HEK293T (cell line): Measurements from ENCODE around the gene MAN1C1.

ENCODE experiments used
- FOXM1 ChIP-seq: fragments of 450-650 bp; IDR thresholded peaks from 2 replicates; pipeline ENCODE4 v1.6.1; 2017; ENCODE audit warnings: mild to moderate bottlenecking, borderline replicate concordance
- NFRKB ChIP-seq: fragments of 450-650 bp; IDR thresholded peaks from 2 replicates; pipeline ENCODE4 v1.6.1; 2016; ENCODE audit warnings: mild to moderate bottlenecking, moderate library complexity
- SP1 ChIP-seq: fragments of 450-650 bp; IDR thresholded peaks from 2 replicates; pipeline ENCODE4 v1.6.1; 2017

DNA sequence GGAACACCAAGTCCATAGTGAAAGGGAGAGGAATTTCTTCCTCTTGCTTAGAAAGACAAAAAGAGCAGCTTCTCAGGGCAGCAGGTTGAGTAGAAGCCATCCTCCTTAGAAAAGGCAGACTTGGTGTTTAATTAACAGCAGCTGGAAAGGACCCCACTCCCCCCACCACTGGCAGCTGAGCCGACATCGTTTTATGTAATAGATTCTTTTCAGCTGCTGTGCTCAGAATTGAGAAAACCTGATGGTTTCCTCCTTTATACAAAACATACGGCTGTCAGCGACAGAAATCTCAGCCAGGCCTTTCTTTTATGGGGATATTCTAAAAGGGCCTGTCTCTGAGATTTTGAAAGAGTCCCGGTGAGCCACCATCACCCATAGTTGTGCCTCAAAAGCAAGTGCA is 49.9 kb downstream of the MAN1C1 start:
- TF ChIP-seq SP1 (no peak), NFRKB (no peak), FOXM1 (no peak)
